Ectodermal cell (in vitro differentiated cells): ENCODE results near the gene ZSCAN1.
A peak's percentile ranks its signal among the peaks of the same experiment; 100 is the strongest.

Source experiments
- H3K27ac ChIP-seq: 2 replicates; pipeline ENCODE4 v1.7.0; 2013; ENCODE audit warnings: mild to moderate bottlenecking, low read depth, low read length; ENCODE audit not compliant: insufficient read depth, poor library complexity, severe bottlenecking
- H3K27me3 ChIP-seq: 2 replicates; pipeline ENCODE4 v1.7.0; 2013; ENCODE audit warnings: mild to moderate bottlenecking, low read length; ENCODE audit not compliant: insufficient read depth, control insufficient read depth, poor library complexity, severe bottlenecking
- H3K36me3 ChIP-seq: one replicate; pipeline ENCODE4 v1.7.0; 2013; ENCODE audit warnings: low read length; ENCODE audit not compliant: control insufficient read depth, insufficient read depth
- H3K4me1 ChIP-seq: one replicate; pipeline ENCODE4 v1.7.0; 2013; ENCODE audit warnings: low read length; ENCODE audit not compliant: control insufficient read depth, insufficient read depth
- H3K4me3 ChIP-seq: 2 replicates; pipeline ENCODE4 v1.7.0; 2013; ENCODE audit warnings: low read depth, low read length, control low read depth; ENCODE audit not compliant: insufficient read depth
- H3K9me3 ChIP-seq: 2 replicates; pipeline ENCODE4 v1.7.0; 2013; ENCODE audit warnings: mild to moderate bottlenecking, low read length, moderate library complexity; ENCODE audit not compliant: control insufficient read depth
- WGBS, 2 experiments: methylation state at CpG; one replicate each; pipeline ENCODE4 v1.1.7; 2013; ENCODE audit warnings: missing lambda C conversion rate in 2 of 2; 5-methylcytosine and 5-hydroxymethylcytosine counted together

ZSCAN1 gene

GRCh38 chr19:58053480-58054156, 19.8 kb downstream of the ZSCAN1 start:
- Histone ChIP-seq H3K4me1 (no peaks in the 10 kb centered on the region), H3K27ac (no peak overlapping the region), H3K36me3 (no peaks in the 10 kb centered on the region), H3K9me3 (peaks cover 4% of the 10 kb centered on the region), H3K27me3 (no peaks in the 10 kb centered on the region), H3K4me3 (no peak overlapping the region)
- WGBS, 2 experiments: 88 to 91% methylated on average over 30 of the region's 30 CpGs

- peaks cover 4% of the 10 kb centered on the region for H3K9me3 ChIP-seq
- H3K4me3 ChIP-seq: no peak overlapping the region
- 83% methylated on average over 37 of the region's 37 CpGs for WGBS, 2 experiments
Observed at GRCh38 chr19:58054901-58055874, 21.4 kb downstream of the ZSCAN1 start.

GRCh38 chr19:58056261-58056660, 22.4 kb downstream of the ZSCAN1 start:
- no peak overlapping the region for H3K4me3 ChIP-seq
- H3K36me3 ChIP-seq: no peaks in the 10 kb centered on the region
- no peaks in the 10 kb centered on the region for H3K4me1 ChIP-seq
- H3K27me3 ChIP-seq: no peaks in the 10 kb centered on the region
- WGBS, 2 experiments: 84 to 87% methylated on average over 8 of the region's 8 CpGs
- H3K9me3 ChIP-seq: no peaks in the 10 kb centered on the region
- H3K27ac ChIP-seq: no peak overlapping the region

More at GRCh38 chr19:58054901-58055874, 21.4 kb downstream of the ZSCAN1 start:
- Histone ChIP-seq H3K36me3 (no peaks in the 10 kb centered on the region), H3K4me1 (no peaks in the 10 kb centered on the region), H3K27ac (no peak overlapping the region), H3K27me3 (no peaks in the 10 kb centered on the region)

- H3K4me1 ChIP-seq: no peaks in the 10 kb centered on the region
- H3K27ac ChIP-seq: no peak overlapping the region
- 78 to 79% methylated on average over 8 of the region's 8 CpGs for WGBS, 2 experiments
- no peaks in the 10 kb centered on the region for H3K9me3 ChIP-seq
- no peak overlapping the region for H3K4me3 ChIP-seq
- no peaks in the 10 kb centered on the region for H3K36me3 ChIP-seq
- no peaks in the 10 kb centered on the region for H3K27me3 ChIP-seq
Observed at GRCh38 chr19:58056861-58057260, 23.0 kb downstream of the ZSCAN1 start.

- Histone ChIP-seq H3K4me1 (no peaks in the 10 kb centered on the region), H3K36me3 (peaks cover 5% of the 10 kb centered on the region), H3K9me3 (no peaks in the 10 kb centered on the region), H3K27me3 (no peaks in the 10 kb centered on the region), H3K27ac (no peak overlapping the region), H3K4me3 (no peak overlapping the region)
- 91 to 92% methylated on average over 13 of the region's 13 CpGs for WGBS, 2 experiments
Observed at GRCh38 chr19:58058467-58058866, 24.6 kb downstream of the ZSCAN1 start.

- peaks cover 5% of the 10 kb centered on the region for H3K36me3 ChIP-seq
- peak within 1 kb of the TSS; percentile 20 for H3K27ac ChIP-seq
- no peaks in the 10 kb centered on the region for H3K4me1 ChIP-seq
- H3K27me3 ChIP-seq: no peaks in the 10 kb centered on the region
- 17 to 19% methylated on average over 62 of the region's 62 CpGs for WGBS, 2 experiments
- no peaks in the 10 kb centered on the region for H3K9me3 ChIP-seq
- H3K4me3 ChIP-seq: peak within 1 kb of the TSS; percentile 32
Observed at GRCh38 chr19:58059003-58059670, 25.3 kb downstream of the ZSCAN1 start, which contains the start of gene ZNF135. Gene ZNF135 (plus strand): TSS chr19:58059282. CDS start chr19:58060003, 721 bp downstream.

- WGBS, 2 experiments: 90% methylated on average over 28 of the region's 28 CpGs
- peaks cover 5% of the 10 kb centered on the region for H3K36me3 ChIP-seq
Observed at GRCh38 chr19:58059671-58060078, 25.9 kb downstream of the ZSCAN1 start.

GRCh38 chr19:58060231-58060630, 26.4 kb downstream of the ZSCAN1 start:
- WGBS, 2 experiments: 94% methylated on average over 24 of the region's 24 CpGs
- Histone ChIP-seq H3K36me3 (peaks cover 5% of the 10 kb centered on the region), H3K4me3 (no peak overlapping the region), H3K9me3 (no peaks in the 10 kb centered on the region), H3K27ac (no peak overlapping the region), H3K27me3 (no peaks in the 10 kb centered on the region), H3K4me1 (no peaks in the 10 kb centered on the region)

More at GRCh38 chr19:58059671-58060078, 25.9 kb downstream of the ZSCAN1 start:
- H3K4me1 ChIP-seq: no peaks in the 10 kb centered on the region
- peak overlapping the region; percentile 20 for H3K27ac ChIP-seq
- H3K4me3 ChIP-seq: peak overlapping the region; percentile 32
- H3K27me3 ChIP-seq: no peaks in the 10 kb centered on the region
- H3K9me3 ChIP-seq: no peaks in the 10 kb centered on the region

GRCh38 chr19:58063712-58064111, 29.9 kb downstream of the ZSCAN1 start:
- Histone ChIP-seq H3K9me3 (peaks cover 8% of the 10 kb centered on the region), H3K36me3 (peaks cover 16% of the 10 kb centered on the region), H3K27ac (no peak overlapping the region), H3K4me3 (no peak overlapping the region), H3K27me3 (no peaks in the 10 kb centered on the region), H3K4me1 (no peaks in the 10 kb centered on the region)
- WGBS, 2 experiments: 93 to 94% methylated on average over 3 of the region's 3 CpGs
